C4-2B (cell line): ENCODE measurements around the gene LPAR5.

Experiments
- ZFX ChIP-seq: fragments of 450-650 bp; IDR thresholded peaks from 2 replicates; pipeline ENCODE4 v1.6.1; 2017
- TF ChIP-seq, protein P1 (sequence below): fragments of 450-650 bp; conservative IDR thresholded peaks from 2 replicates; pipeline ENCODE4 v1.5.1; 2017; ENCODE audit warnings: mild to moderate bottlenecking

- no peak for TF ChIP-seq ZFX
- TF ChIP-seq, protein P1, sequence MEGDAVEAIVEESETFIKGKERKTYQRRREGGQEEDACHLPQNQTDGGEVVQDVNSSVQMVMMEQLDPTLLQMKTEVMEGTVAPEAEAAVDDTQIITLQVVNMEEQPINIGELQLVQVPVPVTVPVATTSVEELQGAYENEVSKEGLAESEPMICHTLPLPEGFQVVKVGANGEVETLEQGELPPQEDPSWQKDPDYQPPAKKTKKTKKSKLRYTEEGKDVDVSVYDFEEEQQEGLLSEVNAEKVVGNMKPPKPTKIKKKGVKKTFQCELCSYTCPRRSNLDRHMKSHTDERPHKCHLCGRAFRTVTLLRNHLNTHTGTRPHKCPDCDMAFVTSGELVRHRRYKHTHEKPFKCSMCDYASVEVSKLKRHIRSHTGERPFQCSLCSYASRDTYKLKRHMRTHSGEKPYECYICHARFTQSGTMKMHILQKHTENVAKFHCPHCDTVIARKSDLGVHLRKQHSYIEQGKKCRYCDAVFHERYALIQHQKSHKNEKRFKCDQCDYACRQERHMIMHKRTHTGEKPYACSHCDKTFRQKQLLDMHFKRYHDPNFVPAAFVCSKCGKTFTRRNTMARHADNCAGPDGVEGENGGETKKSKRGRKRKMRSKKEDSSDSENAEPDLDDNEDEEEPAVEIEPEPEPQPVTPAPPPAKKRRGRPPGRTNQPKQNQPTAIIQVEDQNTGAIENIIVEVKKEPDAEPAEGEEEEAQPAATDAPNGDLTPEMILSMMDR: no peak
Observed at GRCh38 chr12:6604259-6605029, 31.3 kb downstream of the LPAR5 start.
